ENCODE data around the gene CHERP.

- TF ChIP-seq CTCF (conservative IDR thresholded peaks at IDR 0.05; ENCODE audit: low read depth, low read length) = no peak
- TF ChIP-seq EZH2 (IDR thresholded peaks at IDR 0.05; ENCODE audit: low read length, unreplicated experiment) = no peak
Measured at GRCh38 chr19:16525751-16526481, 16.3 kb downstream of the CHERP start.

Data from PC-3 (cell line).